SHP77 treated with DMSO at 0.1 percent for 48 hours (cell line): ENCODE data around the gene DYRK1B.
"Not testable (repeated sequence)": the region's sequence is repeated elsewhere in the genome, so short reads cannot be mapped to it uniquely, and the experiment has no call there.

ENCODE experiments used
- DNase-seq: peaks from one replicate; lab custom pipeline; 2025; lab: John Stamatoyannopoulos, UW

Gene DYRK1B

GRCh38 chr19:39830406-39830805 is 3.6 kb downstream of the DYRK1B start:
- no peak for DNase-seq

GRCh38 chr19:39829702-39830275 is 4.2 kb downstream of the DYRK1B start:
- no peak for DNase-seq

- DNase-seq, result no peak
These were observed 5.3 kb downstream of the DYRK1B start for GRCh38 chr19:39828654-39829032.

- peak; percentile 65 for DNase-seq
These were observed 5.8 kb downstream of the DYRK1B start for GRCh38 chr19:39828015-39828653.

DNA sequence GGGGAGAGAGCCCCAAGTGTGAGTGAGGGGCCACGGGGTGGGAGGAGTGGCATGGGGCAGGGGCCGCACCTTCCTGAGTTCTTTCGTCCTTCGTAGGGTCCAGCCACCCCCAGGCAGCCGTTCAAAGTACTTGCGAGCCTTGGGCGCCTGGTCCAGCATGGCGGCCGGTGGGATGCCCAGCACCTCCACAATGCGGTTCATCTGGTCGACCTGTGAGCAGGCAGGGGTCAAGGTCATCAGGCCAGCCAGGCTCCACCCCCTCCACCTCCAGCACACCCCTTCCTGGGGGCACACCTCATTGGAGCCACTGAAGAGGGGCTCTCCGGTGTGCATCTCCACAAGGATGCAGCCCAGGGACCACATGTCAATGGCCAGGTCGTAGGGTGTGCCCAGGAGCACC is 6.7 kb downstream of the DYRK1B start:
- DNase-seq, result no peak

DNA sequence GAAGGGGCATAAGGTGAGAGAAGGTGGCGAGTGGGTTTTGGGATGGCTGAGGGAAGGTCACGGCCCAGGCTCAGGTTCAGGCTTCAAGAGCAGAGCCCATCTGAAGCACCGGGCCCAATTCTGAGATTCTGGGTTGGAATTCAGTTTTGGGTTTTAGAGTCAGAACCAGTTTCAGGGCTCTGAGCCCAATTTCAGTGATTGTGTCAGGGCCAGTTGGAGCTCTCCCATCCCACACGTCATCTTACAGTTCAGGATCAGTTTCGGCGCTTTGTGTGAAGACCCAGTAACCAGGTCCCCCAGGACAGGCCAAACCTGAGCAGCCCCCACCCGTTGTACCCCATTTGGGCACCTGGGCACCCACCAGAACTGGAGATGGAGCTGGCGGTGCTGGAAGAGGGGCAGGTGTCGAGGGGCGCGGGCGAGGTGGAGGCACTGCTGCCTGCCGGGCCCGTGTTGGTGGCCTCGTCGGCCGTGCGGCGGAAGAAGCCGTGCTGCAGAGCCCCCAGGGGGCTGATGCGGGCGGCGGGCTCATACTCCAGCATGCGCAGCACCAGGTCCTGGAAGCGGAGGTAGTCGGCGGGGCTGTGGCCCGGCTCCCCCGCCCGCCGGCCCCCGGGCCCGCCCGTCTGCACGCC is 7.5 kb downstream of the DYRK1B start:
- no peak for DNase-seq

GRCh38 chr19:39825531-39826076 is 8.4 kb downstream of the DYRK1B start:
- no peak for DNase-seq

DNA sequence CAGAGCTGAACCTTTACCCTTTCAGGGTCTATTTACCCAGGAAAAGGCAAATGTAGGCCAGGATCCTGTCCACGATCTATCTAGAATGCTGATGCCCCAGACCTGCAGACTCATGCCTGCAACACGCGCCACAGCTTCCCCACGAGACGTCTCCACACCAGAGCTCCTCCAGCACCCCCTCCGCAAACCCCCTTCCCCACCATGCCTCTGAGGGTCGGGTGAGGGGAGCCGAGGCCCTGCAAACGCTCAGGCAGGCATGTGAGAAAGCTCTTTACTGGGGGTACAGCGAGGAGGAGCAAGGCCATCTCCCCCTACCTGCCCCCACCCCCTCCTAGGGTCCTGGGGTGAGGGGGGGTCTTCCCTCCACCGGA is 8.9 kb downstream of the DYRK1B start:
- no peak for DNase-seq

GRCh38 chr19:39824143-39825092 is 9.5 kb downstream of the DYRK1B start:
- peak; percentile 100 for DNase-seq

GRCh38 chr19:39823686-39824085 is 10.3 kb downstream of the DYRK1B start:
- DNase-seq, result peak; percentile 37

GRCh38 chr19:39820696-39821095 is 13.3 kb downstream of the DYRK1B start:
- DNase-seq, result no peak

- DNase-seq, result no peak
These were observed 14.2 kb downstream of the DYRK1B start for GRCh38 chr19:39819786-39820185.

- no peak for DNase-seq
These were observed 15.3 kb downstream of the DYRK1B start for GRCh38 chr19:39818626-39819097.

GRCh38 chr19:39817888-39818561 is 15.9 kb downstream of the DYRK1B start:
- DNase-seq, result no peak

- DNase-seq, result no peak
These were observed 17.5 kb downstream of the DYRK1B start for GRCh38 chr19:39816287-39817048.

DNA sequence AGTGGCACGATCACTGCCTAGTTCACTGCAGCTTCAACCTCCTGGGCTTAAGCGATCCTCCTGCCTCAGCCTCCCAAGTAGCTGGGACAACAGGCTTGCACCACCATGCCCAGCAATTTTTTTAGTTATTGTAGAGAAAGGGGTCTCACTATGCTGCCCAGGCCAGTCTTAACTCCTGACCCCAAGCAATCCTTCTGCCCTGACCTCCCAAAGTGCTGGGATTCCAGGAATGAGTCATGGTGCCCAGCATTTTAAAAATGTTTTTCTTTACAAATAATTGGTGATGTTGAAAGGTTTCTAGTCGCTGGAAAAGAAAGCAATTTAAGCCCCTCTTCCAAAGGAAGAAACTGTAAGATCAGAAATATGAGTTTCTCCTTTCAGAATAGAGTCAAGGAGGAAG is 19.4 kb downstream of the DYRK1B start:
- DNase-seq, result no peak

DNA sequence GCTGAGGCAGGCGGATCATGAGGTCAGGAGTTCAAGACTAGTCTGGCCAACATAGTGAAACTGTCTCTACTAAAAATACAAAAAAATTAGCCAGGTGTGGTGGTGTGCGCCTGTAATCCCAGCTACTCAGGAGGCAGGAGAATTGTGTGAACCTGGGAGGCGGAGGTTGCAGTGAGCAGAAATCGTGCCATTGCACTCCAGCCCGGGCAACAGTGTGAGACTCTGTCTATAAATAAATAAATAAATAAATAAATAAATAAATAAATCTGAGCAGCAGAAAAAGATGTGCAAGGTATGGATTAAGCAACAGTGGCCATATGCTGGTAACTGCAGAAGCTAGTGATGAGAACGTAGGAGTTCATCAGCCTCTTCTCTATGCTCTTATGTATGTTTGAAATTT is 19.9 kb downstream of the DYRK1B start:
- not testable (repeated sequence) for DNase-seq

GRCh38 chr19:39813264-39813993 is 20.5 kb downstream of the DYRK1B start:
- no peak for DNase-seq

- DNase-seq, result no peak
These were observed 22.9 kb downstream of the DYRK1B start for GRCh38 chr19:39811064-39811463.

DNA sequence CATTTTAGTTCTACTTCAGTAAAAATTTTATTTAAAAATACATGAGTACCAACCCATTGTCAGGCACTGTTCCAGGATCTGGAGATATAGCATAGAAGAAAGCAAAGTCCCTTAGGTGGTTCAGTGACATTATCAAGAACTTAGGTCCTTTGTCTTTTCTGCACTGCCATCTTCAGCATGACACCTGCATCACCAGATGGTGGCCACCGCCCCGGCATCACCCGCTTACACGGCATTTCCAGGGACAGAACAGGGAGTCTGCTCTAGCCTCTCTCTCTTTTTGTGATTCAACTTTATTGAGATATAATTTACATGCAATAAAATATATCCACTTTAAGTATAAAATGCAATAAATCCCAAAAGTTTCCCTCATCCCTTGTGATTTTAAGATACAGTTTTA is 23.5 kb downstream of the DYRK1B start:
- DNase-seq, result no peak
